Measurements from ENCODE around the gene SF3B5.
"Not testable (repeated sequence)": the region's sequence is repeated elsewhere in the genome, so short reads cannot be mapped to it uniquely, and the experiment has no call there.

The SF3B5 gene

DNA sequence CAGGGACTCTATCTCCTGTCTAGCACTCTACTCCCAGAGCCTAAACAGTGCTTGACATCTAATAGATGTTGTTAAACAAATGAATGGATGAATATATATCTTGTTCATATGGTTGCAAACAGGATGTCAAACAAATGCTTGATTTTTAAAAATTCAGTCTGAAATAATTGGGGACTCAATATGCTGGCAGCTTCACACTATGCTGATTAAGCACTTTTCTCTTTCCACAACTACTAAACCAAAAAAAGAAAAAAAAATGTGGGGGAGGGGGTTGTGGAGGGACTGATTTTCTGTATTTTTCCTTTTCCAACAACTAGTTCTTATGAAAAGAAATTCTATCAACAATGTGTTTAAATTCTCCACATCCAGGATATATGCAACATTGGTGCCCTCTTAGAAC lies 42.9 kb downstream of the SF3B5 start:
- Histone ChIP-seq H3K27me3 (ENCODE audit: insufficient read depth, low read depth) (no peaks in the 10 kb centered on the region), H2AFZ (ENCODE audit: low read depth) (no peak overlapping the region), H4K20me1 (ENCODE audit: insufficient read depth) (no peaks in the 10 kb centered on the region), H3K4me1 (ENCODE audit: low read depth, poor library complexity, severe bottlenecking) (peaks cover 30% of the 10 kb centered on the region), H3K4me2 (no peak overlapping the region), H3K9ac (no peak overlapping the region), H3K27ac (no peak overlapping the region), H3K36me3 (ENCODE audit: insufficient read depth) (no peaks in the 10 kb centered on the region), H3K79me2 (ENCODE audit: insufficient read depth, low read depth) (no peaks in the 10 kb centered on the region), H3K4me3 (IDR thresholded peaks at IDR 0.05; ENCODE audit: insufficient read depth, low read depth, low read length) (no peak overlapping the region)
- TF ChIP-seq, protein P1, sequence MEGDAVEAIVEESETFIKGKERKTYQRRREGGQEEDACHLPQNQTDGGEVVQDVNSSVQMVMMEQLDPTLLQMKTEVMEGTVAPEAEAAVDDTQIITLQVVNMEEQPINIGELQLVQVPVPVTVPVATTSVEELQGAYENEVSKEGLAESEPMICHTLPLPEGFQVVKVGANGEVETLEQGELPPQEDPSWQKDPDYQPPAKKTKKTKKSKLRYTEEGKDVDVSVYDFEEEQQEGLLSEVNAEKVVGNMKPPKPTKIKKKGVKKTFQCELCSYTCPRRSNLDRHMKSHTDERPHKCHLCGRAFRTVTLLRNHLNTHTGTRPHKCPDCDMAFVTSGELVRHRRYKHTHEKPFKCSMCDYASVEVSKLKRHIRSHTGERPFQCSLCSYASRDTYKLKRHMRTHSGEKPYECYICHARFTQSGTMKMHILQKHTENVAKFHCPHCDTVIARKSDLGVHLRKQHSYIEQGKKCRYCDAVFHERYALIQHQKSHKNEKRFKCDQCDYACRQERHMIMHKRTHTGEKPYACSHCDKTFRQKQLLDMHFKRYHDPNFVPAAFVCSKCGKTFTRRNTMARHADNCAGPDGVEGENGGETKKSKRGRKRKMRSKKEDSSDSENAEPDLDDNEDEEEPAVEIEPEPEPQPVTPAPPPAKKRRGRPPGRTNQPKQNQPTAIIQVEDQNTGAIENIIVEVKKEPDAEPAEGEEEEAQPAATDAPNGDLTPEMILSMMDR (conservative IDR thresholded peaks at IDR 0.05; ENCODE audit: low read depth, low read length), result no peak

DNA sequence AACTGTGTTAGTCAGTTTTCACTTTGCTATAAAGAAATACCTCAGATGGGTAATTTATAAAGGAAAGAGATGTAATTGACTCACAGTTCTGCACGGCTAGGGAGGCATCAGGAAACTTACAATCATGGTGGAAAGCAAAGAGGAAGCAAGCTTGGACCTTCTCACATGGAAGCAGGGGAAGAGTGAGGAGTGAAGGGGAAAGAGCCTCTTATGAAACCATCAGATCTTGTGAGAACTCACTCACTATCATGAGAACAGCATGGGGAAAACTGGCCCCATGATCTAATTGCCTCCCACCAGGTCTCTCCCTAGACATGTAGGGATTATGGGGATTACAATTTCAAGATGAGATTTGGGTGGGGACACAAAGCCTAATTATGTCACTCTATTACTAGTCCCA lies 46.0 kb downstream of the SF3B5 start:
- peaks cover 9% of the 10 kb centered on the region for H3K4me1 ChIP-seq (ENCODE audit: low read depth, poor library complexity, severe bottlenecking)
- H3K79me2 ChIP-seq (ENCODE audit: insufficient read depth, low read depth), result no peaks in the 10 kb centered on the region
- TF ChIP-seq, protein P1 (conservative IDR thresholded peaks at IDR 0.05; ENCODE audit: low read depth, low read length), result no peak
- no peak overlapping the region for H3K27ac ChIP-seq
- no peak overlapping the region for H3K9ac ChIP-seq
- H4K20me1 ChIP-seq (ENCODE audit: insufficient read depth), result no peaks in the 10 kb centered on the region
- no peaks in the 10 kb centered on the region for H3K27me3 ChIP-seq (ENCODE audit: insufficient read depth, low read depth)
- no peak overlapping the region for H2AFZ ChIP-seq (ENCODE audit: low read depth)
- H3K4me3 ChIP-seq (IDR thresholded peaks at IDR 0.05; ENCODE audit: insufficient read depth, low read depth, low read length), result no peak overlapping the region
- no peak overlapping the region for H3K4me2 ChIP-seq
- H3K36me3 ChIP-seq (ENCODE audit: insufficient read depth), result no peaks in the 10 kb centered on the region

DNA sequence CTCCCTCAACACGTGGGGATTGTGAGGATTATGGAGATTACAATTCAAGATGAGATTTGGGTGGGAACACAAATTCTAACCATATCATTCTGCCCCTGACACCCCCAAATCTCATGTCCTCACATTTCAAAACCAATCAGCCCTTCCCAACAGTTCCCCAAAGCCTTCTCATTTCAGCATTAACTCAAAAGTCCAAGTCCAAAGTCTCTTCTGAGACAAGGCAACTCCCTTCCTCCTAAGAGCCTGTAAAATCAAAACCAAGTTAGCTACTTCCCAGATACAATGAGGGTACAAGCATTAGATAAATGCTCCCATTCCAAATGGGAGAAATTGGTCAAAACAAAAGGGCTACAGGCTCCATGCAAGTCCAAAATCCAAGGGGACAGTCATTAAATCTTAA lies 47.7 kb downstream of the SF3B5 start:
- H3K4me3 ChIP-seq (IDR thresholded peaks at IDR 0.05; ENCODE audit: insufficient read depth, low read depth, low read length), result no peak overlapping the region
- no peaks in the 10 kb centered on the region for H3K36me3 ChIP-seq (ENCODE audit: insufficient read depth)
- TF ChIP-seq, protein P1 (conservative IDR thresholded peaks at IDR 0.05; ENCODE audit: low read depth, low read length), result no peak
- no peak overlapping the region for H2AFZ ChIP-seq (ENCODE audit: low read depth)
- no peaks in the 10 kb centered on the region for H4K20me1 ChIP-seq (ENCODE audit: insufficient read depth)
- no peak overlapping the region for H3K4me2 ChIP-seq
- H3K27me3 ChIP-seq (ENCODE audit: insufficient read depth, low read depth), result no peaks in the 10 kb centered on the region
- H3K4me1 ChIP-seq (ENCODE audit: low read depth, poor library complexity, severe bottlenecking), result peaks cover 8% of the 10 kb centered on the region
- no peak overlapping the region for H3K9ac ChIP-seq
- H3K79me2 ChIP-seq (ENCODE audit: insufficient read depth, low read depth), result no peaks in the 10 kb centered on the region
- no peak overlapping the region for H3K27ac ChIP-seq

DNA sequence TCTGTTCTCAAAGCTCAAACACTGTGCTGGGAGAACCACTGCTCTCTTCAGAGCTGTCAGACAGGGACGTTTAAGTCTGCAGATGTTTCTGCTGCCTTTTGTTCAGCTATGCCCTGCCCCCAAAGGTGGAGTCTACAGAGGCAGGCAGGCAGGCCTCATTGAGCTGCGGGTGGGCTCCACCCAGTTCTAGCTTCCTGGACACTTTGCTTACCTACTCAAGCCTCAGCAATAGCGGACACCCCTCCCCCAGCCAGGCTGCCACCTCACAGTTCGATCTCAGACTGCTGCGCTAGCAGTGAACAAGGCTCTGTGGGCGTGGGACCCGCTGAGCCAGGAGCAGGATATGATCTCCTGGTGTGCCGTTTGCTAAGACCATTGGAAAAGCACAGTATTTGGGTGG lies 48.7 kb downstream of the SF3B5 start:
- not testable (repeated sequence) for H4K20me1 ChIP-seq (ENCODE audit: insufficient read depth); H3K36me3 ChIP-seq (ENCODE audit: insufficient read depth); H2AFZ ChIP-seq (ENCODE audit: low read depth); H3K79me2 ChIP-seq (ENCODE audit: insufficient read depth, low read depth); H3K4me2 ChIP-seq; H3K4me1 ChIP-seq (ENCODE audit: low read depth, poor library complexity, severe bottlenecking); H3K4me3 ChIP-seq (IDR thresholded peaks at IDR 0.05; ENCODE audit: insufficient read depth, low read depth, low read length); H3K9ac ChIP-seq; H3K27ac ChIP-seq; H3K27me3 ChIP-seq (ENCODE audit: insufficient read depth, low read depth)

DNA sequence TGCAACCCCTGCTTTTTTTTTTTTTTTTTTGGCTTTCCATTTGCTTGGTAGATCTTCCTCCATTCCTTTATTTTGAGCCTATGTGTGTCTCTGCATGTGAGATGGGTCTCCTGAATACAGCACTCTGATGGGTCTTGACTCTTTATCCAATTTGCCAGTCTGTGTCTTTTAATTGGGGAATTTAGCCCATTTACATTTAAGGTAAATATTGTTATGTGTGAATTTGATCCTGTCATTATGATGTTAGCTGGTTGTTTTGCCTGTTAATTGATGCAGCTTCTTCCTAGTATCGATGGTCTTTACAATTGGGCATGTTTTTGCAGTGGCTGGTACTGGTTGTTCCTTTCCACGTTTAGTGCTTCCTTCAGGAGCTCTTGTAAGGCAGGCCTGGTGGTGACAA lies 50.4 kb downstream of the SF3B5 start:
- not testable (repeated sequence) for H3K4me1 ChIP-seq (ENCODE audit: low read depth, poor library complexity, severe bottlenecking); H3K27me3 ChIP-seq (ENCODE audit: insufficient read depth, low read depth); H3K36me3 ChIP-seq (ENCODE audit: insufficient read depth); H3K27ac ChIP-seq; H4K20me1 ChIP-seq (ENCODE audit: insufficient read depth); H3K4me2 ChIP-seq; H2AFZ ChIP-seq (ENCODE audit: low read depth); H3K79me2 ChIP-seq (ENCODE audit: insufficient read depth, low read depth); H3K4me3 ChIP-seq (IDR thresholded peaks at IDR 0.05; ENCODE audit: insufficient read depth, low read depth, low read length); H3K9ac ChIP-seq
